ENCODE data around the gene MXD3.

- TF ChIP-seq POLR2AphosphoS5 (IDR thresholded peaks at IDR 0.05): no peak
- TF ChIP-seq CTCF (IDR thresholded peaks at IDR 0.05): no peak
- no peak for TF ChIP-seq POLR2A (IDR thresholded peaks at IDR 0.05)
- TF ChIP-seq EP300 (IDR thresholded peaks at IDR 0.05): no peak
Measured at GRCh38 chr5:177330991-177331842, 19.5 kb upstream of the MXD3 start.

Data from stomach (tissue), 4 donors.